SK-N-DZ (cell line): ENCODE results near the gene ABCC5.
"Not testable (repeated sequence)": the region's sequence is repeated elsewhere in the genome, so short reads cannot be mapped to it uniquely, and the experiment has no call there.

ENCODE experiments used
- DNase-seq: peaks from one replicate; pipeline ENCODE4 v3.0.0-alpha.2; 2015; ENCODE audit warnings: low spot score

The ABCC5 gene

GRCh38 chr3:184016811-184017671 is 643 bp downstream of the ABCC5 start:
- peak; percentile 86 for DNase-seq

DNA sequence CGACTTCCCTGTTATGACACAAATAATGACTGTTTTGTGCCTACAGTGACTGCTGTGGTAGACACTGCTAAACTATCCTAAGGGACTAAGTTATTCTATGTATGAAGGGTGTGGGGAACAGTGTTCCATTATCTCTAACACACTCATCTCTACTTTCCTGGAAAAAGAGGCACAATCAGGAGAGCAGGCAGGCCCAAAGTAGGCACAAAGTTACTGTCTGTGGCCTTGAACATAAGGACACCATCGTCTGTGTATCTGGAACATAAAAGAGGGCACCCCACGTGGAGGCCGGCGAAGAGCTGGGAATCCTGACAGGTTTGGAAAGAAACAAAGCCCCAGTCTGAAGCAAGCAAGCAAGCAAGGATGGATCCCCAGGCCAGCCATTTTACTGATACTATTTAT is 1.5 kb downstream of the ABCC5 start:
- peak; percentile 16 for DNase-seq

GRCh38 chr3:184015381-184016019 is 2.2 kb downstream of the ABCC5 start:
- DNase-seq = peak; percentile 60

GRCh38 chr3:184011937-184012889 is 5.5 kb downstream of the ABCC5 start:
- no peak for DNase-seq

- DNase-seq = no peak
These were observed 6.3 kb downstream of the ABCC5 start for GRCh38 chr3:184011230-184011876.

- no peak for DNase-seq
These were observed 9.5 kb downstream of the ABCC5 start for GRCh38 chr3:184008161-184008560.

DNA sequence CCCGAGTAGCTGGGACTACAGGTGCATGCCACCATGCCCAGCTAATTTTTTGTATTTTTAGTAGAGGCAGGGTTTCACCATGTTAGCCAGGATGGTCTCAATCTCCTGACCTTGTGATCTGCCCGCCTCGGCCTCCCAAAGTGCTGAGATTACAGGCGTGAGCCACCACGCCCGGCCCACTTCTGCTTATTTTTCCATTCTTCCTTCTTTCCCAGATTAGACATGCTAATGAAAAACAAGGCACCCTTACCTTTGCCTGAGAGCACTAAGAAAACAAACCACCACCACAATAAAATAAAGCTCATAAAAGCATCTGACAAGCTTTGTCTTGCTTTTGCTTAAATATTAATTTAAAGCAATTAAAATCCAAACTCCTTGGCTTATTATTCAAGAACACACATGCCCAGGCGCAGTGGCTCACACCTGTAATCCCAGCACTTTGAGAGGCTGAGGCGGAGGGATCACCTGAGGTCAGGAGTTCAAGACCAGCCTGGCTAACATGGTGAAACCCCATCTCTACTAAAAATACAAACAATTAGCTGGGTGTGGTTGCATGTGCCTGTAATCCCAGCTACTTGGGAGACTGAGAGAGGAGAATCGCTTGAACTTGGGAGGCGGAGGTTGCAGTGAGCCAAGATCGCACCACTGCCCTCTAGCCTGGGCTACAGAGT is 10.4 kb downstream of the ABCC5 start:
- DNase-seq = not testable (repeated sequence)

DNA sequence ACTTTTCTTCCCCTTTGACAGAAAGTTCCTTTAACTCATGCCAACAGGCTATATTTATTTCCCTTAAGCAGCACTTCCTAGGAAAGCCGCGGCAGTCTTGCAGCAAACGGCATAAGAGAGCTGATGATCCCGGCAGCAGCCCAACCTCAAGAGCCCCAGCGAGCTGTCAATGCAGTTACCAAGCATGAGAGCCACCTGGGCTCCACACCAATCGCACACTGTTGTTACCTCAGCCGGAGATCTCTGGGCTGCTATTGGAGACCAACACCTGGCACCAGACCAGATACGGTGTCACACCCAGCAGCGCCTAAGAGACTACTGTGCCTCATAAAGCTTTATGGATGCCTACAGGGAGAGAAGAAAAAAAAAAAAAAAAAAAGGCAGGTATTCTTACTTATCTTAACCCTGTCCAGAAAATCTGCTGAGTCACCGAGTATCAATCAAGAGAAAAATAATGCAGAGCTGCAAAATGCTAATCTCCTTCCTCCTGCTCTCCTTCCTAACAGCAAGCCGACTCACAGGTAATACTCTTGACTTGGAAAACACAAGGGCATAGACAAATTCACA is 11.7 kb downstream of the ABCC5 start:
- no peak for DNase-seq

GRCh38 chr3:184004476-184004875 is 13.2 kb downstream of the ABCC5 start:
- DNase-seq = no peak

DNA sequence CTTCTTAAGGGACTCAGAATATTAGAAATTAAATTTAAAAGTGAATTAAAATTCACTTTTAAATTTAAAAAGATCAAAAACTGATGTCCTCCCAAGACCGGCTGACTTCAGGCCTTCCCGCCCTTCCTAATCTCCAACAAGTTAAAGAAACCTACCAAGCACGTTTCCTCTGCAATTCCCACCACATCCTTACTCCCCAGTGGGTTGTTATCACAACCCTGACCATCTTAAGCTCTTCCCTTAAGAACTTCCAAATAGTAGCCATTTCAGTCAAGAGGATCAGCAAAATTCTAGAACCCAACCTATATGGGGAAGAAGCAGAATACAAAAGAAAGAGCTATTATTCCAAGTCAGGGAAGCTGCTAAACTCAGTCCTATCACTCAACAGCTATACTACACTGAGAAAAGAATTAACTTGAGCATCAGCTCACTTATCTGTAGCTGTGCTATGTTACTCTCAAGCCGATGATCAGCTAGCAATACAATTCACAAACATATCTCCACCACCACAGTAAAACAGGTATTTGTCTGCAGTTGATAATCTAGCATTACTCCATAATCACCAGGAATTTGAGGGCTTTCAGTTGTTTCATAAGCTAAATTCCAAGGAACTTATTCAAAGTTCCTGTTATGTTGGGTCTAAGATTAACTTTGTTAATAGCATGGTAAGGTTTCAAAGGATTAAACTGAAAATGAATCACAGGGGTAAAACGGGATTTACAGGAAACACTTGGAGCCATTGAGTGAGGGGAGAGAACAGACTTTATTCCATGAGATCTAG is 14.3 kb downstream of the ABCC5 start:
- no peak for DNase-seq

DNA sequence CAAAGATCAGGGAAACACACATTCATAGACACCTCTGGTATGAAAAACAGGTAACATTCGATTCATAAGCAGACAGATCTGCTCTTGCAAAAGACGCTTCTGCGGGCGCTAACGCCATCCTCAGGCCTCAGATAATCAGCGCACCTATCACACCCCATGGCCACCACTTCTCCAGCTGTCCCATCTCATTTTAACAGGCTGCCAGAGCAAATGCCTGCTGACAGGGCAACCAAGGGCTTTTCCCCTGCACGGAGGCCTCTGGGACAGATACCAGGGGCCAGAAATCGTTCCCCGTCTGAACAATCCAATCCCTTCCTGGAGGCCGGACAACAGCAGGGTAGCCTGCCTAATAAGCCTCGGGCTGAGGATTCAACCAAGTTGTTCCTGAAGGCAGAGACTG is 15.2 kb downstream of the ABCC5 start:
- DNase-seq = no peak

DNA sequence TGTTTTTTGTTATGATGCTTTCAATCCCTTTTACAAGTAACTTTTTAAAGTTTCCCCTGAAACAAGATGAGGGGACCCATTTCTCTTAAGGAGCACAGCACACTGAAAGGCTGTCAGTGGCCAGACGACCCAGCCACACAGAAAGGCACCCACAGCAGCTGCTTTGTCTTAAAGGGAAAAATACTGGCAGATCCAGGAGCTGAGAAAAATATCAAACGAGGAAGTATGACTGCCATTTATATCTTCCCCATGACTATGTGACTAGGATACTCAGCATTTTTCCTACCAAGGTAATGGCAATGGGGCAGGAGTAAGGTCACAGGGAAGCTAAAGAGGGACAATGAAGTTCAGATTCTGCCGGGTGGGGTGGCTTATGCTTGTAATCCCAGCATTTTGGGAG is 15.9 kb downstream of the ABCC5 start:
- no peak for DNase-seq

DNA sequence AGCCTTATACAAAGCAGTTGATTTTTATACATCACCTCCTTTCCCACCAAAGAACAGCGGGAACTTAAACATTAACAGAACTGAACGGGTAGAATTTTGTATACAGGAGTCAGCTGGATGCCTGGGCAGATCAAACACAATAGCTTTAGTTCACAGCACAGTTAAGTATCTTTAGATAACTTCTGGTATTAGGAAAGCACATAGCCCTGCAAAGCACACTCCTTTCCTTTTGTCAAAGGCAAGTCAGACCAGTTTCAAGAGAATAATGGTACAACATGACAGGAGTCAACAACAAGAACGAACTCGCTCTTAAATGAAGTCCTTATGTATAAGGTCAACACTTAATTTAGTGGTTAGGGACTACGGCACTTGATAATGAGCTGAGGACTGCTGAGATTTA is 26.3 kb downstream of the ABCC5 start:
- DNase-seq = no peak

DNA sequence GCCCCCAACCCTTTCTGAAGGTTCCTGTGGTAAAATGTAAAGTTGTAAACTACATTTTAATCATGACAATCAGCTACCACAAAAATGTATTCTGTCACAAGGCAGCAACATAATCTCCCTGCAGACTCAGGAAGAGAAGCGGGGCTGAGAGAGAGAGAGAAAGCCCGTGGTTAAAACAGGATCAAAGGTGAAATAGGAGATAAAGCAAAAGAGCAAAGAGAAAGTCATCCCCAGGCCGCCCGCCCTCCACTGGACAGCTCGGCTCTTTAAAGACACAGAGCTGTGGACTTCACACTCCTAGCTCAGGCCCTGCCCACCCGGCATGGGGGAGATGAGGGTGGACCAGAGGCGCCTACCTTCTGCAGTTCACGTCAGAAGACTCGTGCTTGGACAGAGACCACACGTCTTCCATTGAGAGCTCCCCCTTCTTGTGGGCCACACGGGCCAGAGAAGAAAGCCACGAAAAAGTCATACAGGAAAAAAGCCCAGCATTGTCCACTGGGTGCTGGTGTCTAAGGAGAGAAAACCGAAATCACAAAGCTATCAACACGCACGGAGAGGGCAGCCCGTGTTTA is 29.4 kb downstream of the ABCC5 start:
- no peak for DNase-seq

DNA sequence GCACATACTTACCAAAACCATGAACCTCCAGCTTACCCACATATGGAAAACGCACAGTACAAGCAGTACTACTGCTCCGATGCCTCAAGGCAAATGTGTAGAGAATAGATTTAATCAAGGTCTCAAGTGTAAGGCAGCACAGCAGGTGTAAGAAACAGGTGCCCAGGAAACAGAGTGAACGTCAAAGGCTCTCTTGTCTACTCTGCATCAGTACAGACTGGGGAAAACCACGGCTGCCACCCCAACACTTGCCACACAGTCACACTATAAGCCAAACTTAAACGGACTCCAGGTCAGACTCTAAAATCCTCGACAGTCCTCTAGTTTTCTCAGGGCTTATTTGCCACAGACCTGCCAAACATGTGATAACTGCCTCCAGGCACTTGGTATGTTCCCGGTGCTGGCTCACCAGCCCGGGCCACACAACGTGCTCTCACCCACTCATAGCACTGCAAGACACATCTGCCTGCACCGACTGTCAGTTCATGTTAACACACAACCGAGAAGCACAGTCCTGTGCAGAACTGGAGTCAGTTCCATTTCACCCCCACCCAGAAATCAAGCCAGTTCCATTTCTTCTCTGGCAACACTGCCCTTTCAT is 30.6 kb downstream of the ABCC5 start:
- DNase-seq = no peak

DNA sequence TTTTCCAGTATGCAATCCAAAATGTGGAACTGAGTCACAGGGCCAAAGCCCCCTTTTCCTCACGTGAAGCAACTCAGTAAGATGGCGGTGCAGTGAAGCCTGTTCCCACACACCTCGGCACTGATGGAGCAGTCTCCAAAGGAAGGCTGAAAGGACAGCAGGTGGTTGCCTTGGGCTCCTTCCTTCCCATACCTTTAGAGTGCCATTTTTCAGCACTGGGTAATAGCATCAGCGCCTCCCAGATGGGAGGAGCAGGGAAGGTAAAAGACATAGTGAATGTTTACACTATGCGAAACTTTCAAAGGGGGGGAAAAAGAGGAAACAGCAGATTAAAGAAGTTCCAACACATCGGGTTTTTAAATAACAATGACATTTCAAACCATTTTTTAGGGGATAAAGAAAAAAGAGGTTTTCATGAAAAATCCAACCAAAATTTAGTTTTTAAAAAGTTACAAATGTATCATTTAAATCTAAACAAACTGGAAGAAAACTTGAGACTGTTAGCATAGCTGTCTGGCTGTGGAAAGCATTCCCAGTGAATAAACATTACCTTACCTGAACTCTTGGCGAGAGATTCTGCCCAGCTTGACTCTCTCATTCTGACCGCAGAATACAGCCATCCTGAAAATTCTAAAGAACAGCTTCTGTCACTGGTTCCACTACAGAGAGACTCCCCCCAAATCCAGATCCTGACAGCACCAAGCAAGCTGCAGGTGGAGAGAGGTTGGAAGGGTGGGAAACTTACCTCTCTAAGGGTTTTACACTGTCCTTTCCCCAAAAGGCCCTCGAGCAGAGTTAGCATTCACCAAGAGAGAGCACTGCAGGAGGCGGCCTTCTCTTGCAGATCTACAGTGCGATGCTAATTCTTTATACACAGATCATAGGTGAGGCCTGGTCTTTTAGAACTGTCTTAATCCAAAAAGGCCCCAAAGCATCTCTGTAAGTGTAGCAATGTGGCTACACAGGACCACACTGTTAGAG is 32.6 kb downstream of the ABCC5 start:
- DNase-seq = no peak

DNA sequence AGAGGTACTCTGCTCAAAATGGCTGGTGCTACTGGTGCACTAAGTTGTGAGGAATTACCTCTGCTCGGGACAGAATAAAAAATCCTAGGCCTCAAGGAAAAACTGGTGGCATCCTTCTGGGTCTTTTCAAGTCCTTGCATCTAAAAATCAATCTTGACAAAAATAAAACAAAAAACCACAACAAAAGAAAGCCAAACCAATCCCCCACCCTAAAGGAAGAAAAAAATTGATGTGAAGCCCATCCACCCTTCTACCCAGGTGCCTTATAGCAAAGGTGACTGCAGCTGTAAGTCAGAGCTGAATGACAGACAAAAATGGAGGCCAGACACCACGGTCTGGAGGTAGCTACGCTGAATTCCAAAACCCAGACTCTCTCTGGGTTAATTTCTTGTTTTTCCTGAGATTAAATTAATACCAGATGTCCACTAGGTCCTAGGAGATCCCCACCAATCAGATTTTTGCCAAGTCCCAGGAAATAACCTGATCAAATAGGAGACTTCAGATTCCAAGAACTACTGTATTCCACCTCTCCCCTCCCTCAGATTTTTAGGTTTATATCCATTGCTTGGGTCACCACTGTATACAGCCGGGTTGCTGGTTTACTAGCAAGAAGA is 33.5 kb downstream of the ABCC5 start:
- DNase-seq = no peak
